BLaER1 (cell line): ENCODE measurements around the gene CRIM1.

Experiments used
- H3K27ac ChIP-seq: shearing (Covaris generic); formaldehyde crosslinking; 2 replicates; pipeline ENCODE4 v1.8.1; 2022
- H3K27me3 ChIP-seq: shearing (Covaris generic); formaldehyde crosslinking; 2 replicates; pipeline ENCODE4 v1.8.1; 2022
- H3K36me3 ChIP-seq: shearing (Covaris generic); formaldehyde crosslinking; 2 replicates; pipeline ENCODE4 v1.8.1; 2022
- H3K4me1 ChIP-seq: shearing (Covaris generic); formaldehyde crosslinking; 2 replicates; pipeline ENCODE4 v1.8.1; 2022
- H3K4me2 ChIP-seq: shearing (Covaris generic); formaldehyde crosslinking; 2 replicates; pipeline ENCODE4 v1.8.1; 2022
- H3K4me3 ChIP-seq: shearing (Covaris generic); formaldehyde crosslinking; 2 replicates; pipeline ENCODE4 v1.8.1; 2022
- H3K9ac ChIP-seq: shearing (Covaris generic); formaldehyde crosslinking; 2 replicates; pipeline ENCODE4 v1.8.1; 2022
- H3K9me3 ChIP-seq: shearing (Covaris generic); formaldehyde crosslinking; 2 replicates; pipeline ENCODE4 v1.8.1; 2022
- H4K20me1 ChIP-seq: shearing (Covaris generic); formaldehyde crosslinking; 2 replicates; pipeline ENCODE4 v1.8.1; 2022
- Cebpa-rat ChIP-seq: shearing (Covaris generic); IDR thresholded peaks from 2 replicates; pipeline ENCODE4 v1.8.1; 2022

CRIM1 gene

GRCh38 chr2:36458106-36458505 is 102.5 kb downstream of the CRIM1 start:
- H3K36me3 ChIP-seq: peaks cover 4% of the 10 kb centered on the region; the same call in 1 of the 2 replicates
- TF ChIP-seq Cebpa-rat: no peak
- H3K4me3 ChIP-seq: no peak overlapping the region
- no peaks in the 10 kb centered on the region for H3K27me3 ChIP-seq
- H3K4me1 ChIP-seq: peaks cover 26% of the 10 kb centered on the region
- H3K27ac ChIP-seq: no peak overlapping the region
- H3K4me2 ChIP-seq: no peak overlapping the region
- no peak overlapping the region for H3K9ac ChIP-seq
- no peaks in the 10 kb centered on the region for H3K9me3 ChIP-seq
- H4K20me1 ChIP-seq: no peaks in the 10 kb centered on the region

DNA sequence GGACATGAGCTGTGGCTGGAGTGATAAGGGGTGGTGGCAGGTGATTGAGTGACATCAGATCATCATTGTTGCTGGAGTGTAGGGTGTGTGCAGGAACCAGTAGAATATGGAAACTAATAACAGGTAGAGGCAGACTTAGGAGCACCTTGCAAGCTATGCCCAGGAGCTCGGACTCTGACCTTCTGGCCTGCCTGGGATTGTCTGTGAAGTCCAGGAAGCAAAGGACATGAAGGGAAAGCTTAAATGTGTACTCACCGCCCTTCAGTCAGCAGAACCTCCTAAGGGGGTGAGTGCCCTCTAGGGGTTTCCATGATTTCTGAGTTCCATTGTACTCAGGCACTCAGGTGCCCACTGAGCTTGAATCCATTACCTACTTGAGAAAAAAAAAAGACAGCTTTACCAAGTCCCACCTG is 104.2 kb downstream of the CRIM1 start:
- Histone ChIP-seq H3K4me1 (peaks cover 42% of the 10 kb centered on the region), H3K9ac (no peak overlapping the region), H3K4me2 (no peak overlapping the region)

DNA sequence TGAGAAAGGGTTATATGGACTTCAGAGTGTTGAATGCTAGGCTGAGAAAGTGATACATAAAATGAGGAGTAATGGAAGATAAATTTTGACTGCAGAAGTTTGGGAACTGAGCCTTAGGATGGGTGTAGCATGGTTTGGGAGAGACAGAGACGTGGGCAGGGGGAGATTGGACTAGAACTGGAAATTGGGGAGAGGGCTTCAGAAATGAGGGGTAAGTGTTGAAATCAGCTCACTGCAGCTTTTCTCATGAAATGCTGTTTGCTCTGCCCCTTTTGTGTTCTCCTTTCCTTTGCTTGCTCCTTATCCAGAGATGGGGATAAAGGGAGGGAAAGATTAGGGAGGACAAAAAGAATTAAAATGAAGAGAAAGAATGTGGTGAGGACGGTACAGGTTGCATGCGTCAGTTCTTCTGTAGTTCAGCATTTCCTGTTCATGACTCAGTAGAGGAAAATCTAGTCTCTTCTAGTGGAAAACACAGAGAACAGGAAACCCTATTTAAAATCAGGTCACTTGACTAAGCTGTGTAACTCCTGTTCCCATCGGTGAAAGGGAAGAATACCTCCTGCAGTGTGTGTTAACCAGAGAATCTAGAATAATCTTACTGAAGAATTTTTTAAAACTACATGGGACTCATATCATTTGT is 105.6 kb downstream of the CRIM1 start:
- H3K9me3 ChIP-seq: no peaks in the 10 kb centered on the region
- no peak overlapping the region for H3K9ac ChIP-seq
- H3K36me3 ChIP-seq: peaks cover 22% of the 10 kb centered on the region
- peaks cover 42% of the 10 kb centered on the region for H3K4me1 ChIP-seq
- H3K27me3 ChIP-seq: no peaks in the 10 kb centered on the region
- no peak overlapping the region for H3K4me3 ChIP-seq
- no peak for TF ChIP-seq Cebpa-rat
- no peak overlapping the region for H3K27ac ChIP-seq
- peak overlapping the region; percentile 46 for H3K4me2 ChIP-seq
- no peaks in the 10 kb centered on the region for H4K20me1 ChIP-seq

More for the DNA sequence above, 104.2 kb downstream of the CRIM1 start:
- no peak for TF ChIP-seq Cebpa-rat
- Histone ChIP-seq H3K27ac (no peak overlapping the region), H3K36me3 (peaks cover 9% of the 10 kb centered on the region; the same call in 1 of the 2 replicates), H3K27me3 (no peaks in the 10 kb centered on the region), H4K20me1 (no peaks in the 10 kb centered on the region), H3K9me3 (no peaks in the 10 kb centered on the region), H3K4me3 (no peak overlapping the region)

DNA sequence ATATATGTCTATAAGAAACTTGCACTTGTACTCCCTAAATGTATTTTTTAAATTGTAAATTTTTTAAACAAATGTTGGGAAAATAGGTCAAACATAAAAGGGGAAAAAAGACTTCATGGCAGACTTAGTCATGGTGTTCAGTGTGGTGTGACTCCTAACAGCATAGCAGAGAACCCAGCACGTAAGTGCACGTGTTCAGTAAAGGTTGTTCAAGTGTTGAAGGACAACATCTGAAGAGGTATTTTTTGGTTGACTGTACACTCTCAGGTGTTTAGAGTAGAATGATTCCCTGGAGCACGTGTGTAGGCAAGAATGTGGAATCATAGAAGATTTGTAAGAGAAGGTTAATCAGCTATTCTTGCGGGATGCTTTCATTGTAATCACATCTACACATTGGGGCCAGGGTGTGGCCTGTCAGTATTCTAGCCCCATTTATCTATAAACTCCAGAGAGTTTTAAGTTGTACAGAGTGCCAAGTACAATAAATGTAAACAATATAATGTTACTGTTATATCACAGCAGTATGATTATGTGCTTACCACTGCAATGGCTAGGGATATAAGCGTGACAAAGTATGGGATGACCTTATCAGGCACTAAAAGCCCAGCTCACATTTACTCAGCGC is 106.8 kb downstream of the CRIM1 start:
- H3K36me3 ChIP-seq: peaks cover 31% of the 10 kb centered on the region
- no peak overlapping the region for H3K4me2 ChIP-seq
- H3K4me3 ChIP-seq: no peak overlapping the region

DNA sequence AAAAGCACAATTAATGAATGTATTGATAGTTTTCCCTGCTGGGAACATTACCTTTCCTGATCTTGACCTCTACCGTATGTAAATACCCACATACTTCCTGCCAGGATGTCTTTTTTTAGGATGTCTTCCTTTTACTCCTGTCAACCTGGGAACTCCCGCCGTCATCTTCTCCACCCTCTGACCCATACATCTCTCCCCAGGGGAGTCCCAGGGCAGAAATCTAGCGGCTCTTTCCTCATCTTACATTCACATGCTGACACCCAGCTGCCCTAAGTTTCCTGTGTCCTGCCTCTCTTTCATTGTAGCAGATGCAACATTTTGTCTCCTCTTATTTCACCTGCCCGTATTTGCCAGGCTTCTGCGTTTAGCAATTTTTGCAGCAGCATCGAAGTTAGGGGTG is 107.8 kb downstream of the CRIM1 start:
- peaks cover 37% of the 10 kb centered on the region for H3K36me3 ChIP-seq
- no peaks in the 10 kb centered on the region for H3K9me3 ChIP-seq
- no peak overlapping the region for H3K27ac ChIP-seq
- H3K4me2 ChIP-seq: peak overlapping the region; percentile 58
- no peaks in the 10 kb centered on the region for H4K20me1 ChIP-seq
- TF ChIP-seq Cebpa-rat: no peak
- H3K4me3 ChIP-seq: no peak overlapping the region
- no peaks in the 10 kb centered on the region for H3K27me3 ChIP-seq
- peaks cover 43% of the 10 kb centered on the region for H3K4me1 ChIP-seq
- no peak overlapping the region for H3K9ac ChIP-seq

More for the DNA sequence above, 106.8 kb downstream of the CRIM1 start:
- Histone ChIP-seq H4K20me1 (no peaks in the 10 kb centered on the region), H3K4me1 (peaks cover 42% of the 10 kb centered on the region), H3K9me3 (no peaks in the 10 kb centered on the region), H3K27me3 (no peaks in the 10 kb centered on the region), H3K9ac (no peak overlapping the region), H3K27ac (no peak overlapping the region)
- TF ChIP-seq Cebpa-rat: no peak

DNA sequence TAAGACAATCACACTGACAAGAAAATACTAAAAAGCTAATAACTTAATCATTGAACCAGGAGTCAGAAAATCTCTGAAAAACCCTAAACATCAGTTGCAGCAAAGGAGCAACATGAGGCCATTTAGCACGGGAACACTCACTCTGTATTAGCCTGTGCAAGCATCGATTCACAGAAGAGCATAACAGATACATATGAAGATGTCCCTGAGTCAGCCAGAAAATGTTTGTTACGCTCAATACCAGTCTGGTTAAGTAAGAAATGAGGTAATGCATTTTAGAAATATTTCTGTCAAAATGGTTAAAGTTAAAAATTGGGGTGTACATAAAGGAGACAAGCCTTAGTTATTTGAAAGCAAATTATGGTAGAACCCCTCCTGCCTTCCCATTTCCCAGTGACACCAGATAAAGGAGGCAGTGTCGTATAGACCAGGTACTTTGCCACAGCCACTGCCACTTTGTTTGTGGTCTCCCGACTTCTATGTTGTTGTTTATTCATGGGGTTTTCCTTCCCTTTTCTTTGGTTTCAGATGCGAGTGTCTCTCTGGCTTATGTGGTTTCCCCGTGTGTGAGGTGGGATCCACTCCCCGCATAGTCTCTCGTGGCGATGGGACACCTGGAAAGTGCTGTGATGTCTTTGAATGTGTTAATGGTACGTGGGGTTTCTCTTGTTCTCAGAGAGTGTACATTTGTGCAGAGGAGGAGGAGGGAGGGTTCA is 108.6 kb downstream of the CRIM1 start:
- Histone ChIP-seq H3K36me3 (peaks cover 37% of the 10 kb centered on the region), H3K27me3 (no peaks in the 10 kb centered on the region), H3K4me3 (no peak overlapping the region), H3K9ac (no peak overlapping the region), H3K9me3 (no peaks in the 10 kb centered on the region), H3K4me1 (peaks cover 51% of the 10 kb centered on the region), H3K27ac (no peak overlapping the region), H4K20me1 (no peaks in the 10 kb centered on the region), H3K4me2 (peak overlapping the region; percentile 58)
- no peak for TF ChIP-seq Cebpa-rat

DNA sequence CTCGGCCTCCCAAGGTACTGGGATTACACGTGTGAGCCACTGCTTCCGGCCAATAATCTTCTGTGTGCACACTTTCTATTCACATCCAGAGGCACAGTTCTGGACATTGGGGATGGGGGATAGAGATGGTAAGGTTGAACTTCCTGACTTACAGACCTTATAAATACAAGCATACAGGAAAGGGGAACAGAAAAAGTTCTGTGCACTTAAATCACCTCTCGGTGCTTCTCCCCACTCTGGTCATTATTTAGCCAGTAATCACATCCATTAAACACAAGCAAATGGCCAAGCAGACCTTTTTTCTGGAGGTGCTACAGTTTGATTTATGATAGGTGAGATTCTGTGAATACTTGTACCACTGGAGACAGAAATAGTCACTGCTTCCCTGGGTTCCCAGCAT is 110.6 kb downstream of the CRIM1 start:
- Histone ChIP-seq H3K4me3 (no peak overlapping the region), H3K4me2 (no peak overlapping the region), H3K4me1 (peaks cover 63% of the 10 kb centered on the region), H4K20me1 (no peaks in the 10 kb centered on the region), H3K36me3 (peaks cover 37% of the 10 kb centered on the region), H3K27me3 (no peaks in the 10 kb centered on the region), H3K27ac (no peak overlapping the region), H3K9me3 (no peaks in the 10 kb centered on the region; the same call in 1 of the 2 replicates), H3K9ac (no peak overlapping the region)
- no peak for TF ChIP-seq Cebpa-rat

DNA sequence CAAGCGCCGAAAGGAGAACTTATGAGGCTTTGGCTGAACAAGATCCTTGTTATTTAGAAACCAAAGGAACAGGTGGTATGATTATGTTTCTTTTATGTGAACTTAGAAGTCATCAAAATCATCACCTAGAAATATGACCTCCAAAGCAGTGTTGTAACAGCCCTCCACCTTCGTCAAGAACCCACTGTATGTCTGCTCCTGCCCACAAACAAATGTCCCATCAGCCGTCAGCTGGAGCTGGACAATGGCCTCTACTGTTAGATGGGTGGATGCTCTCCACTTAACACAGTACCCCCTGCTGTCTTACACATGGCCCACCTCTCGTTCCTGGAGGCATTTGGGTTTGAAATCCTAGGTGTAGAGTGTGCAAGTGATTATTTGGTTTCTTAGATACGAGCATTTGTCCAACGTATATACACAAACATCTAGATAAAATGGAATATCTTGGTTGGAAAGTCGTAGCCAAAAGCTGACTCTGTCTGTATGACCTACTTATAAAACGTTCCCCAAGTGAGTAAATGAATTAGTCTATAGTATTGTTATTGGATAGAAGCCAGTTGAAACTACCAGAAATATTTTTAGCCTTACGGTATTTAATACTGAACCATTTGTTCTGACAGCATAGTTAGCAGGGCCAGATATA is 113.0 kb downstream of the CRIM1 start:
- H3K27me3 ChIP-seq: no peaks in the 10 kb centered on the region
- H3K4me1 ChIP-seq: peaks cover 38% of the 10 kb centered on the region
- no peak for TF ChIP-seq Cebpa-rat
- peaks cover 45% of the 10 kb centered on the region for H3K36me3 ChIP-seq
- H3K9me3 ChIP-seq: peaks cover 6% of the 10 kb centered on the region; the same call in 1 of the 2 replicates
- H4K20me1 ChIP-seq: no peaks in the 10 kb centered on the region
- peak overlapping the region; percentile 71 for H3K4me2 ChIP-seq
- no peak overlapping the region for H3K4me3 ChIP-seq
- H3K27ac ChIP-seq: no peak overlapping the region
- H3K9ac ChIP-seq: no peak overlapping the region

DNA sequence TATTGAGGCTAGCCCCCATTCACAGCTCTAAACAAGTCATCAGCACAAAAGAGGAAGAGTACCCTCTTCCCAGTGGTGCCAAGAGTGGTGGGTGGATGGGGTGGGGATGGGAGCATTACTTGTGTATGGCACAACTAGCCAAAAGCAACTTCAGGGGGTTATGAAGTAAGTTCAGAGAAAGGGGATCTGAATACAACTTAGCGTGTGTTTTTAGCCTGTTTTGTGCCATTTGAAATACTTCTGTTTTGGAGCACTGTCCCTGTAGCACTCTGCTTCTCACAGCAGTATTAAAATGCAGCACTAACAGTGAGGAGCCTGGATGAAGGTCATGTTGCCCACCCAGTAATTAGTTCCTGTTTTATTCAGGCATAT is 113.5 kb downstream of the CRIM1 start:
- peak overlapping the region; percentile 71 for H3K4me2 ChIP-seq
- H3K9ac ChIP-seq: no peak overlapping the region
- H3K27me3 ChIP-seq: no peaks in the 10 kb centered on the region
- no peaks in the 10 kb centered on the region for H4K20me1 ChIP-seq
- H3K9me3 ChIP-seq: peaks cover 11% of the 10 kb centered on the region
- H3K4me1 ChIP-seq: peaks cover 33% of the 10 kb centered on the region
- peaks cover 45% of the 10 kb centered on the region for H3K36me3 ChIP-seq
- TF ChIP-seq Cebpa-rat: no peak
- H3K27ac ChIP-seq: no peak overlapping the region
- H3K4me3 ChIP-seq: no peak overlapping the region

GRCh38 chr2:36469710-36470109 is 114.1 kb downstream of the CRIM1 start:
- Histone ChIP-seq H3K9me3 (peaks cover 17% of the 10 kb centered on the region), H3K36me3 (peaks cover 46% of the 10 kb centered on the region), H3K27me3 (no peaks in the 10 kb centered on the region), H3K27ac (no peak overlapping the region; the same call in 1 of the 2 replicates), H3K4me3 (no peak overlapping the region), H3K9ac (0 out of 2 replicates have a peak overlapping the region, but pooled peaks have one; percentile 7), H4K20me1 (no peaks in the 10 kb centered on the region), H3K4me1 (peaks cover 27% of the 10 kb centered on the region), H3K4me2 (peak overlapping the region; percentile 71)
- no peak for TF ChIP-seq Cebpa-rat
